IPS DF 4.7 (cell line): ENCODE measurements around the gene GBP2.

ENCODE experiments used
- DNase-seq: peaks from one replicate; pipeline ENCODE4 v3.0.0-alpha.2; 2013; ENCODE audit warnings: low spot score; ENCODE audit errors: extremely low read depth

The GBP2 gene

GRCh38 chr1:89068291-89068690 is 57.6 kb downstream of the GBP2 start:
- no peak for DNase-seq

DNA sequence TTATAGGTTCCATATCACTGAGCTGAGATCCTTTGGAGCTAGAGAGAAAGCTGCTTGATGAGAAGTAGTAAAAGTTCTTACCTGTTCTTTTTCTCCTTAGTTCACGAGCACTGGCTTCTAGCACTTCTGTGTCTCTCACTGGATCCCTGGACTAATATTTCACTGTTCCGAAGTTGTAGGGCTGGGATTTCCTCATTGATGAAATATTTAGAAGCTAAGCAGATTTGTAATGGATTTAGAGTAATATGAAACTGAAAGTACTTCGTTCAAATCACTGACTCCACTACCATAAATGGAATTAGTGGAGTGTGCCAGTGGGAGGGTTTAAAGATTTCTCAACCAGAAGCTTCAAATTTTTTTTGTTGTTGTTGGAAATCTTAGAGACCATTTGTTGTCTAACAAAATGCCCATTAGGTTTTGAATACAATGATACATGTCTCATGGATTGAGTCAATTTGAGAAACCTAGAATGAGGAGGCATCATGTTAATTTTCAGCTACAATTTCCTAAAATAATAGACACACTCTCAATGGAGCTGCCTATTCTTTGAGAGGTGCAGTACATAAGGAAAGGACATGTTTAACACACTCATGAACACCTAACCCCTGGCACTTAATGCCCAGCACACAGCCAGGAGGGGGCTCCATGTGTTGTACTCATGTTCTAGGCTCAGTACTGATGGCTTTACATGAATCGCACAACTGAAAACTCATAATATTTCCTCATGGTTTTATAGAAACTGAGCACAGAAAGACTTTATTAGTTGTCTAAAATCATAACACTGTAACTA is 60.6 kb downstream of the GBP2 start, which contains the start of gene GBP1:
GBP1 (minus strand) TSS at position 130 of the 790 bp plus-strand sequence. CDS start 1,974 bp downstream, outside the sequence.
- DNase-seq: no peak

GRCh38 chr1:89064632-89065031 is 61.3 kb downstream of the GBP2 start:
- no peak for DNase-seq

DNA sequence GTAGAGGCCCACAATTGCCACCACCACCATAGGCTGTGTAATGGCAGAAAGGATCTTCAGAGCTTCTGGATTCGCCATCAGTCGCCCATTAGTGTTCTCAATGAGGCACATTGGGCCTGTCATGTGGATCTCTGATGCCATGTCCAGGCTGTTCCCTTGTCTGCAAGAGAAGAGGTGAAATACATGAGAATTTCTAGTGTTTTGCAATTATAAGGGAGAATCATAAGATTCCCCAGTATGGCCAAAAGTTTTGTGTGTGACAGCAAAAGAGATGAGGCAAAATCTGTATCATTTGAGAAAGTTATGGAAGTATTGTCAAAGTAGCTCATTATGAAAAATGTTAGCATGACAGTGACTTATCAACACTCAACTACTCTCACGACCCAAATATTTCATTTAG is 62.8 kb downstream of the GBP2 start:
- DNase-seq: no peak

GRCh38 chr1:89060091-89060490 is 65.8 kb downstream of the GBP2 start:
- DNase-seq: no peak
